Heart left ventricle (tissue), 13 donors: ENCODE data around the gene EPS8.

ENCODE experiments used
- POLR2A ChIP-seq, 2 donors: fragments of 450-650 bp; IDR thresholded peaks; one replicate each; pipeline ENCODE4 v1.6.1; 2017; ENCODE audit warnings: antibody characterized with exemption in 2 of 2, mild to moderate bottlenecking in 2 of 2, moderate library complexity in 2 of 2
- TF ChIP-seq, protein P1 (sequence below), 12 donors: fragments of 200-600 bp; sonication (generic) in 4 of 12; IDR thresholded peaks; one replicate each; pipeline versions ENCODE4 v1.5.0 to v1.8.0; 2018 to 2022; ENCODE audit warnings: antibody characterized with exemption in 12 of 12, mild to moderate bottlenecking in 5 of 12
- donor health status: ischemic (EF 13 %, LVEDD 7.1; RV severe dilation, severe dysfunction).
- donor health status: DM: no; HTN: yes; CAD: no.
- donor health status: DM: no; HTN: no; CAD: no.
- donor health status: ischemic (EF 25% LVEDD 6.9; RV normal size, moderate dysfunction).
- donor health status: ischemic (EF 25% LVEDD 5.7; RV mildly dilated, moderate dysfunction).
- donor health status: ischemic (EF 35%, LVEDD 5.7; RV mildly dilated, moderate dysfunction).
- donor health status: nonischemic (EF 11% LVEDD 7.7; RV severe dilation, severe dysfunction).
- donor health status: DM: yes; HTN: yes; CAD: no.
- donor health status: PGD.
- donor health status: ischemic (EF 29% LVEDD 5.4; RV normal size, mild dysfunction).
- donor health status: nonischemic (EF 23%, LVEDD 6.1; RV moderate dilation, normal function).

DNA sequence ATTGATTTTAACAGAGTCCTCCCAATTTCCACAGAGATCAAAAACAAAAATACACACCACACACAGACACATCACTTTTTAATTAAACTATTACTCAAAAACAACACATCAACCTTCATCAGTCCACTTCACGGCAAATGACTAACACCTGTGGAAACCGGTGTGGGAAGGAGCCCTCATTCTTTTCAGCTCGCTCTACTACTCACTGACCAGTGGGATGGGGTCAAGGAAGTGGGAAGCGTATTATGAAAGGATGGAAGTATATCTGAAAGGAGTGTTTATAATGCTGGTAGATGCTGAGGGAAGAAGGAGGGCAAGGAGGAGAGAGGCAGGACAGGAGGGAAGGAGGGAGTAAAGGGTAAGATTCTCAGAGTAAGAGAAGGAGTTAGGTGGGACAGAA, 156.5 kb downstream of the EPS8 start:
- TF ChIP-seq, protein P1, sequence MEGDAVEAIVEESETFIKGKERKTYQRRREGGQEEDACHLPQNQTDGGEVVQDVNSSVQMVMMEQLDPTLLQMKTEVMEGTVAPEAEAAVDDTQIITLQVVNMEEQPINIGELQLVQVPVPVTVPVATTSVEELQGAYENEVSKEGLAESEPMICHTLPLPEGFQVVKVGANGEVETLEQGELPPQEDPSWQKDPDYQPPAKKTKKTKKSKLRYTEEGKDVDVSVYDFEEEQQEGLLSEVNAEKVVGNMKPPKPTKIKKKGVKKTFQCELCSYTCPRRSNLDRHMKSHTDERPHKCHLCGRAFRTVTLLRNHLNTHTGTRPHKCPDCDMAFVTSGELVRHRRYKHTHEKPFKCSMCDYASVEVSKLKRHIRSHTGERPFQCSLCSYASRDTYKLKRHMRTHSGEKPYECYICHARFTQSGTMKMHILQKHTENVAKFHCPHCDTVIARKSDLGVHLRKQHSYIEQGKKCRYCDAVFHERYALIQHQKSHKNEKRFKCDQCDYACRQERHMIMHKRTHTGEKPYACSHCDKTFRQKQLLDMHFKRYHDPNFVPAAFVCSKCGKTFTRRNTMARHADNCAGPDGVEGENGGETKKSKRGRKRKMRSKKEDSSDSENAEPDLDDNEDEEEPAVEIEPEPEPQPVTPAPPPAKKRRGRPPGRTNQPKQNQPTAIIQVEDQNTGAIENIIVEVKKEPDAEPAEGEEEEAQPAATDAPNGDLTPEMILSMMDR (IDR thresholded peaks at IDR 0.05) = no peak
- TF ChIP-seq POLR2A (IDR thresholded peaks at IDR 0.05) = no peak
